GM23338 (cell line): ENCODE results near the gene MADCAM1. TPM values are rescaled to one million over a fixed set of nuclear protein-coding genes. Genes with fewer than 3 reads are reported as not detected.

Source experiments
- ATAC-seq: fragments of 200-7000 bp; cut with Tn5 transposase; 3 replicates; pipeline ENCODE4 v1.9.1; 2020
- DNase-seq: peaks from one replicate; pipeline ENCODE4 v3.0.0-alpha.2; 2015; ENCODE audit warnings: low spot score
- H2AFZ ChIP-seq: fragments of 200-600 bp; sonication (generic); 2 replicates; pipeline ENCODE4 v1.8.0; 2016; ENCODE audit warnings: antibody characterized with exemption, mild to moderate bottlenecking, moderate library complexity
- H3F3A ChIP-seq: fragments of 200-600 bp; sonication (generic); replicated peaks from 2 replicates; pipeline ENCODE4 v1.8.0; 2017; ENCODE audit warnings: antibody characterized with exemption, mixed run types, low read depth
- H3K27ac ChIP-seq: fragments of 200-600 bp; sonication (generic); 2 replicates; pipeline ENCODE4 v1.6.1; 2016; ENCODE audit warnings: low read depth
- H3K27me3 ChIP-seq: fragments of 200-600 bp; sonication (generic); 2 replicates; pipeline ENCODE4 v1.8.0; 2016; ENCODE audit warnings: mild to moderate bottlenecking, mixed run types, moderate library complexity; ENCODE audit not compliant: insufficient read depth
- H3K36me3 ChIP-seq: fragments of 200-600 bp; sonication (generic); 2 replicates; pipeline ENCODE4 v1.8.0; 2016; ENCODE audit warnings: mild to moderate bottlenecking; ENCODE audit not compliant: insufficient read depth
- H3K4me1 ChIP-seq: fragments of 200-600 bp; sonication (generic); 2 replicates; pipeline ENCODE4 v1.8.0; 2016; ENCODE audit warnings: mild to moderate bottlenecking, moderate library complexity; ENCODE audit not compliant: insufficient read depth
- H3K4me2 ChIP-seq: fragments of 200-600 bp; sonication (generic); 2 replicates; pipeline ENCODE4 v1.7.1; 2017; ENCODE audit warnings: mixed run types
- H3K4me3 ChIP-seq: fragments of 200-600 bp; sonication (generic); 2 replicates; pipeline ENCODE4 v1.6.1; 2016; ENCODE audit warnings: mixed run types
- H3K79me2 ChIP-seq: fragments of 200-600 bp; sonication (generic); replicated peaks from 2 replicates; pipeline ENCODE4 v1.8.0; 2017; ENCODE audit warnings: mild to moderate bottlenecking; ENCODE audit not compliant: insufficient read depth
- H3K9me2 ChIP-seq: fragments of 200-600 bp; sonication (generic); 2 replicates; pipeline ENCODE4 v1.8.0; 2017; ENCODE audit not compliant: insufficient read depth
- H4K20me1 ChIP-seq: fragments of 200-600 bp; sonication (generic); replicated peaks from 2 replicates; pipeline ENCODE4 v1.8.0; 2017; ENCODE audit warnings: mild to moderate bottlenecking; ENCODE audit not compliant: insufficient read depth
- H3K27ac Mint-ChIP-seq: 2 replicates; pipeline ENCODE4 v1.8.0; 2020; ENCODE audit warnings: inconsistent platforms, mild to moderate bottlenecking, moderate library complexity, mixed read lengths
- H3K27me3 Mint-ChIP-seq: 3 replicates; pipeline ENCODE4 v1.8.0; 2022; ENCODE audit warnings: low read depth, mild to moderate bottlenecking, moderate library complexity, mixed read lengths, inconsistent platforms; ENCODE audit not compliant: insufficient read depth, poor library complexity
- H3K36me3 Mint-ChIP-seq: 3 replicates; pipeline ENCODE4 v1.8.0; 2021; ENCODE audit warnings: low read depth, mild to moderate bottlenecking, inconsistent platforms, moderate library complexity, mixed read lengths
- H3K4me1 Mint-ChIP-seq: 3 replicates; pipeline ENCODE4 v1.8.0; 2020; ENCODE audit warnings: mild to moderate bottlenecking, inconsistent platforms, mixed read lengths
- H3K4me3 Mint-ChIP-seq: 3 replicates; pipeline ENCODE4 v1.8.0; 2021; ENCODE audit warnings: moderate library complexity, mild to moderate bottlenecking, inconsistent platforms, mixed read lengths
- H3K9me3 Mint-ChIP-seq: 3 replicates; pipeline ENCODE4 v1.8.0; 2020; ENCODE audit warnings: moderate library complexity, mild to moderate bottlenecking, inconsistent platforms, mixed read lengths
- CREB1 ChIP-seq: fragments of 250-450 bp; sonication (Bioruptor Pico); IDR thresholded peaks from 2 replicates; pipeline ENCODE4 v1.5.0; 2020; ENCODE audit warnings: low read depth, mild to moderate bottlenecking, moderate library complexity
- CTCF ChIP-seq, 2 experiments: fragments of 200-600 bp in 1 of 2; sonication (generic) in 1 of 2; conservative IDR thresholded peaks; 2 replicates each; pipeline versions ENCODE4 v1.5.1 to v1.6.1; 2016 to 2017; ENCODE audit warnings: antibody characterized with exemption in 2 of 2, low read depth in 2 of 2, mild to moderate bottlenecking in 2 of 2, moderate library complexity in 1 of 2
- ETS1 ChIP-seq: IDR thresholded peaks from 2 replicates; pipeline ENCODE4 v1.6.1; 2016; ENCODE audit warnings: antibody characterized with exemption
- EZH2 ChIP-seq: fragments of 200-600 bp; sonication (generic); IDR thresholded peaks from one replicate; pipeline ENCODE4 v1.8.0; 2017; ENCODE audit warnings: antibody characterized with exemption, mild to moderate bottlenecking, low read depth; ENCODE audit not compliant: unreplicated experiment
- EZH2phosphoT487 ChIP-seq: fragments of 200-600 bp; sonication (generic); IDR thresholded peaks from one replicate; pipeline ENCODE4 v1.8.1; 2018; ENCODE audit warnings: antibody characterized with exemption; ENCODE audit not compliant: unreplicated experiment
- JUNB ChIP-seq: IDR thresholded peaks from one replicate; pipeline ENCODE4 v1.6.1; 2016; ENCODE audit warnings: antibody characterized with exemption; ENCODE audit not compliant: unreplicated experiment
- NANOG ChIP-seq: IDR thresholded peaks from 2 replicates; pipeline ENCODE4 v1.6.1; 2016; ENCODE audit warnings: antibody characterized with exemption, borderline replicate concordance
- POLR2AphosphoS5 ChIP-seq: IDR thresholded peaks from 2 replicates; pipeline ENCODE4 v1.6.1; 2016; ENCODE audit warnings: antibody characterized with exemption, low read depth
- STAT1 ChIP-seq: IDR thresholded peaks from one replicate; pipeline ENCODE4 v1.6.1; 2016; ENCODE audit warnings: antibody characterized with exemption; ENCODE audit not compliant: unreplicated experiment
- ZNF114 ChIP-seq: fragments of 250-450 bp; sonication (Bioruptor Pico); IDR thresholded peaks from 2 replicates; pipeline ENCODE4 v1.5.0; 2020; ENCODE audit warnings: mild to moderate bottlenecking, moderate library complexity
- ZNF331 ChIP-seq: fragments of 250-450 bp; sonication (Bioruptor Pico); IDR thresholded peaks from 2 replicates; pipeline ENCODE4 v1.5.0; 2020; ENCODE audit warnings: low read depth, mild to moderate bottlenecking, moderate library complexity
- polyA plus RNA-seq: library from polyadenylated mRNA; unstranded; fragments of >200 nt; fragmentation: Nextera tagmentation; extraction: Ambion mirVana; gene quantifications from 2 replicates; pipeline ENCODE4 v1.2.1, GENCODE V29; 2016
- total RNA-seq: library from RNA; depleted of rRNA; stranded (reverse); fragments of >200 nt; shearing (Covaris generic); gene quantifications from 2 replicates; pipeline ENCODE4 v1.2.3, GENCODE V29; 2014
- TF ChIP-seq, protein P1 (sequence below): fragments of 250-450 bp; sonication (Bioruptor Pico); IDR thresholded peaks from 2 replicates; pipeline ENCODE4 v1.5.0; 2020; ENCODE audit warnings: mild to moderate bottlenecking, moderate library complexity
- TF ChIP-seq, protein P2 (sequence below): IDR thresholded peaks from one replicate; pipeline ENCODE4 v1.6.1; 2018; ENCODE audit warnings: antibody characterized with exemption; ENCODE audit not compliant: unreplicated experiment

Gene MADCAM1
- total and polyA plus RNA-seq, 2 experiments from 2014 or later, result 2.1 to 2.5 TPM

GRCh38 chr19:449916-450315, 46.4 kb upstream of the MADCAM1 start:
- no peaks in the 10 kb centered on the region for H4K20me1 ChIP-seq
- no peak overlapping the region for H3K4me3 ChIP-seq
- TF ChIP-seq, protein P1, sequence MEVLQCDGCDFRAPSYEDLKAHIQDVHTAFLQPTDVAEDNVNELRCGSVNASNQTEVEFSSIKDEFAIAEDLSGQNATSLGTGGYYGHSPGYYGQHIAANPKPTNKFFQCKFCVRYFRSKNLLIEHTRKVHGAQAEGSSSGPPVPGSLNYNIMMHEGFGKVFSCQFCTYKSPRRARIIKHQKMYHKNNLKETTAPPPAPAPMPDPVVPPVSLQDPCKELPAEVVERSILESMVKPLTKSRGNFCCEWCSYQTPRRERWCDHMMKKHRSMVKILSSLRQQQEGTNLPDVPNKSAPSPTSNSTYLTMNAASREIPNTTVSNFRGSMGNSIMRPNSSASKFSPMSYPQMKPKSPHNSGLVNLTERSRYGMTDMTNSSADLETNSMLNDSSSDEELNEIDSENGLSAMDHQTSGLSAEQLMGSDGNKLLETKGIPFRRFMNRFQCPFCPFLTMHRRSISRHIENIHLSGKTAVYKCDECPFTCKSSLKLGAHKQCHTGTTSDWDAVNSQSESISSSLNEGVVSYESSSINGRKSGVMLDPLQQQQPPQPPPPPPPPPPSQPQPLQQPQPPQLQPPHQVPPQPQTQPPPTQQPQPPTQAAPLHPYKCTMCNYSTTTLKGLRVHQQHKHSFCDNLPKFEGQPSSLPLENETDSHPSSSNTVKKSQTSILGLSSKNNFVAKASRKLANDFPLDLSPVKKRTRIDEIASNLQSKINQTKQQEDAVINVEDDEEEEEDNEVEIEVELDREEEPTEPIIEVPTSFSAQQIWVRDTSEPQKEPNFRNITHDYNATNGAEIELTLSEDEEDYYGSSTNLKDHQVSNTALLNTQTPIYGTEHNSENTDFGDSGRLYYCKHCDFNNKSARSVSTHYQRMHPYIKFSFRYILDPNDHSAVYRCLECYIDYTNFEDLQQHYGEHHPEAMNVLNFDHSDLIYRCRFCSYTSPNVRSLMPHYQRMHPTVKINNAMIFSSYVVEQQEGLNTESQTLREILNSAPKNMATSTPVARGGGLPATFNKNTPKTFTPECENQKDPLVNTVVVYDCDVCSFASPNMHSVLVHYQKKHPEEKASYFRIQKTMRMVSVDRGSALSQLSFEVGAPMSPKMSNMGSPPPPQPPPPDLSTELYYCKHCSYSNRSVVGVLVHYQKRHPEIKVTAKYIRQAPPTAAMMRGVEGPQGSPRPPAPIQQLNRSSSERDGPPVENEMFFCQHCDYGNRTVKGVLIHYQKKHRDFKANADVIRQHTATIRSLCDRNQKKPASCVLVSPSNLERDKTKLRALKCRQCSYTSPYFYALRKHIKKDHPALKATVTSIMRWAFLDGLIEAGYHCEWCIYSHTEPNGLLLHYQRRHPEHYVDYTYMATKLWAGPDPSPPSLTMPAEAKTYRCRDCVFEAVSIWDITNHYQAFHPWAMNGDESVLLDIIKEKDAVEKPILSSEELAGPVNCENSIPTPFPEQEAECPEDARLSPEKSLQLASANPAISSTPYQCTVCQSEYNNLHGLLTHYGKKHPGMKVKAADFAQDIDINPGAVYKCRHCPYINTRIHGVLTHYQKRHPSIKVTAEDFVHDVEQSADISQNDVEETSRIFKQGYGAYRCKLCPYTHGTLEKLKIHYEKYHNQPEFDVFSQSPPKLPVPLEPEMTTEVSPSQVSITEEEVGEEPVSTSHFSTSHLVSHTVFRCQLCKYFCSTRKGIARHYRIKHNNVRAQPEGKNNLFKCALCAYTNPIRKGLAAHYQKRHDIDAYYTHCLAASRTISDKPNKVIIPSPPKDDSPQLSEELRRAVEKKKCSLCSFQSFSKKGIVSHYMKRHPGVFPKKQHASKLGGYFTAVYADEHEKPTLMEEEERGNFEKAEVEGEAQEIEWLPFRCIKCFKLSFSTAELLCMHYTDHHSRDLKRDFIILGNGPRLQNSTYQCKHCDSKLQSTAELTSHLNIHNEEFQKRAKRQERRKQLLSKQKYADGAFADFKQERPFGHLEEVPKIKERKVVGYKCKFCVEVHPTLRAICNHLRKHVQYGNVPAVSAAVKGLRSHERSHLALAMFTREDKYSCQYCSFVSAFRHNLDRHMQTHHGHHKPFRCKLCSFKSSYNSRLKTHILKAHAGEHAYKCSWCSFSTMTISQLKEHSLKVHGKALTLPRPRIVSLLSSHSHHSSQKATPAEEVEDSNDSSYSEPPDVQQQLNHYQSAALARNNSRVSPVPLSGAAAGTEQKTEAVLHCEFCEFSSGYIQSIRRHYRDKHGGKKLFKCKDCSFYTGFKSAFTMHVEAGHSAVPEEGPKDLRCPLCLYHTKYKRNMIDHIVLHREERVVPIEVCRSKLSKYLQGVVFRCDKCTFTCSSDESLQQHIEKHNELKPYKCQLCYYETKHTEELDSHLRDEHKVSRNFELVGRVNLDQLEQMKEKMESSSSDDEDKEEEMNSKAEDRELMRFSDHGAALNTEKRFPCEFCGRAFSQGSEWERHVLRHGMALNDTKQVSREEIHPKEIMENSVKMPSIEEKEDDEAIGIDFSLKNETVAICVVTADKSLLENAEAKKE (CRISPR knock-in tag), result no peak
- TF ChIP-seq ZNF331 (CRISPR knock-in tag) (no peak), ZNF114 (CRISPR knock-in tag) (no peak), EZH2 (no peak), JUNB (no peak), STAT1 (no peak), NANOG (no peak), EZH2phosphoT487 (no peak), ETS1 (no peak), CTCF (conservative IDR thresholded peaks at IDR 0.05; ENCODE audit: low read depth in 2 of 2) (no peak), POLR2AphosphoS5 (no peak), CREB1 (no peak)
- TF ChIP-seq, protein P2, sequence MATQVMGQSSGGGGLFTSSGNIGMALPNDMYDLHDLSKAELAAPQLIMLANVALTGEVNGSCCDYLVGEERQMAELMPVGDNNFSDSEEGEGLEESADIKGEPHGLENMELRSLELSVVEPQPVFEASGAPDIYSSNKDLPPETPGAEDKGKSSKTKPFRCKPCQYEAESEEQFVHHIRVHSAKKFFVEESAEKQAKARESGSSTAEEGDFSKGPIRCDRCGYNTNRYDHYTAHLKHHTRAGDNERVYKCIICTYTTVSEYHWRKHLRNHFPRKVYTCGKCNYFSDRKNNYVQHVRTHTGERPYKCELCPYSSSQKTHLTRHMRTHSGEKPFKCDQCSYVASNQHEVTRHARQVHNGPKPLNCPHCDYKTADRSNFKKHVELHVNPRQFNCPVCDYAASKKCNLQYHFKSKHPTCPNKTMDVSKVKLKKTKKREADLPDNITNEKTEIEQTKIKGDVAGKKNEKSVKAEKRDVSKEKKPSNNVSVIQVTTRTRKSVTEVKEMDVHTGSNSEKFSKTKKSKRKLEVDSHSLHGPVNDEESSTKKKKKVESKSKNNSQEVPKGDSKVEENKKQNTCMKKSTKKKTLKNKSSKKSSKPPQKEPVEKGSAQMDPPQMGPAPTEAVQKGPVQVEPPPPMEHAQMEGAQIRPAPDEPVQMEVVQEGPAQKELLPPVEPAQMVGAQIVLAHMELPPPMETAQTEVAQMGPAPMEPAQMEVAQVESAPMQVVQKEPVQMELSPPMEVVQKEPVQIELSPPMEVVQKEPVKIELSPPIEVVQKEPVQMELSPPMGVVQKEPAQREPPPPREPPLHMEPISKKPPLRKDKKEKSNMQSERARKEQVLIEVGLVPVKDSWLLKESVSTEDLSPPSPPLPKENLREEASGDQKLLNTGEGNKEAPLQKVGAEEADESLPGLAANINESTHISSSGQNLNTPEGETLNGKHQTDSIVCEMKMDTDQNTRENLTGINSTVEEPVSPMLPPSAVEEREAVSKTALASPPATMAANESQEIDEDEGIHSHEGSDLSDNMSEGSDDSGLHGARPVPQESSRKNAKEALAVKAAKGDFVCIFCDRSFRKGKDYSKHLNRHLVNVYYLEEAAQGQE, result no peak
- no peak overlapping the region for H3K27ac Mint-ChIP-seq
- no peak overlapping the region for H3K4me2 ChIP-seq
- no peak overlapping the region for H3K27ac ChIP-seq
- ATAC-seq, result no peak
- H2AFZ ChIP-seq, result no peak overlapping the region
- H3K36me3 ChIP-seq, result no peaks in the 10 kb centered on the region
- peaks cover 42% of the 10 kb centered on the region for H3K9me3 Mint-ChIP-seq
- H3K4me3 Mint-ChIP-seq, result no peak overlapping the region
- no peaks in the 10 kb centered on the region for H3K27me3 ChIP-seq
- H3F3A ChIP-seq, result 0 out of 2 replicates have a peak, but pooled peaks cover 4% of the 10 kb centered on the region
- H3K4me1 Mint-ChIP-seq, result no peaks in the 10 kb centered on the region
- H3K36me3 Mint-ChIP-seq, result peaks cover 9% of the 10 kb centered on the region
- H3K79me2 ChIP-seq, result no peaks in the 10 kb centered on the region
- no peaks in the 10 kb centered on the region for H3K4me1 ChIP-seq
- no peaks in the 10 kb centered on the region for H3K9me2 ChIP-seq
- peaks cover 11% of the 10 kb centered on the region for H3K27me3 Mint-ChIP-seq
- no peak for DNase-seq
